Neural cell (in vitro differentiated cells): ENCODE measurements around the gene VEZF1. TPM values are rescaled to one million over a fixed set of nuclear protein-coding genes. Genes with fewer than 3 reads are reported as not detected.

Experiments
- H2AFZ ChIP-seq: fragments of 200-600, 300-800 bp; sonication (generic), shearing (Covaris generic); 2 replicates; pipeline ENCODE4 v1.6.0; 2014; ENCODE audit warnings: low read depth, mild to moderate bottlenecking, antibody characterized with exemption, low read length, moderate library complexity
- H3F3A ChIP-seq: fragments of 200-600 bp; shearing (Covaris generic); 2 replicates; pipeline ENCODE4 v1.6.1; 2016; ENCODE audit warnings: mild to moderate bottlenecking, moderate library complexity, mixed read lengths, antibody characterized with exemption, low read length; ENCODE audit not compliant: insufficient read depth, poor library complexity, severe bottlenecking
- H3K27ac ChIP-seq: fragments of 200-600, 300-800 bp; sonication (generic), shearing (Covaris generic); 2 replicates; pipeline ENCODE4 v1.5.1; 2014; ENCODE audit warnings: mild to moderate bottlenecking, low read length, moderate library complexity
- H3K27me3 ChIP-seq: fragments of 300-800, 200-600 bp; sonication (generic), shearing (Covaris generic); 2 replicates; pipeline ENCODE4 v1.6.0; 2014; ENCODE audit warnings: mild to moderate bottlenecking, low read depth, low read length, moderate library complexity; ENCODE audit not compliant: insufficient read depth
- H3K36me3 ChIP-seq: fragments of 300-800, 200-600 bp; sonication (generic), shearing (Covaris generic); 2 replicates; pipeline ENCODE4 v1.5.1; 2014; ENCODE audit warnings: mild to moderate bottlenecking, antibody characterized with exemption, low read length, moderate library complexity; ENCODE audit not compliant: insufficient read depth
- H3K4me2 ChIP-seq: fragments of 300-800, 200-600 bp; sonication (generic), shearing (Covaris generic); 2 replicates; pipeline ENCODE4 v1.6.0; 2014; ENCODE audit warnings: mild to moderate bottlenecking, low read length
- H3K4me3 ChIP-seq: fragments of 300-800, 200-600 bp; sonication (generic), shearing (Covaris generic); 2 replicates; pipeline ENCODE4 v1.5.1; 2014; ENCODE audit warnings: mild to moderate bottlenecking, low read length, moderate library complexity
- H3K79me2 ChIP-seq: fragments of 200-600 bp; shearing (Covaris generic); replicated peaks from 2 replicates; pipeline ENCODE4 v1.6.0; 2014; ENCODE audit warnings: mild to moderate bottlenecking, low read length, moderate library complexity; ENCODE audit not compliant: insufficient read depth
- H3K9ac ChIP-seq: fragments of 300-800, 200-600 bp; sonication (generic), shearing (Covaris generic); 2 replicates; pipeline ENCODE4 v1.6.1; 2016; ENCODE audit warnings: mild to moderate bottlenecking, low read length, mixed read lengths
- H3K9me2 ChIP-seq: fragments of 200-600 bp; shearing (Covaris generic); 2 replicates; pipeline ENCODE4 v1.6.1; 2016; ENCODE audit warnings: mild to moderate bottlenecking, low read length, mixed read lengths; ENCODE audit not compliant: insufficient read depth
- H3K9me3 ChIP-seq: fragments of 200-600, 300-800 bp; sonication (generic), shearing (Covaris generic); 2 replicates; pipeline ENCODE4 v1.6.1; 2016; ENCODE audit warnings: mild to moderate bottlenecking, mixed run types, low read length, moderate library complexity, mixed read lengths
- H4K20me1 ChIP-seq: fragments of 200-600 bp; shearing (Covaris generic); 2 replicates; pipeline ENCODE4 v1.6.1; 2016; ENCODE audit warnings: mild to moderate bottlenecking, mixed run types; ENCODE audit not compliant: insufficient read depth
- CTCF ChIP-seq: fragments of 450-650 bp; IDR thresholded peaks from 2 replicates; pipeline ENCODE4 v1.5.1; 2014; ENCODE audit warnings: antibody characterized with exemption, mild to moderate bottlenecking, moderate library complexity; ENCODE audit not compliant: poor library complexity, severe bottlenecking
- EP300 ChIP-seq: fragments of 450-650 bp; conservative IDR thresholded peaks from 2 replicates; pipeline ENCODE4 v1.6.1; 2014; ENCODE audit warnings: antibody characterized with exemption, mild to moderate bottlenecking, moderate library complexity; ENCODE audit not compliant: poor library complexity, severe bottlenecking
- EZH2 ChIP-seq: fragments of 200-600, 300-800 bp; shearing (Covaris generic), sonication (generic); IDR thresholded peaks from 2 replicates; pipeline ENCODE4 v1.6.1; 2014; ENCODE audit warnings: antibody characterized with exemption, low read length, borderline replicate concordance, mild to moderate bottlenecking; ENCODE audit not compliant: insufficient read depth, poor library complexity, severe bottlenecking
- MXI1 ChIP-seq: fragments of 450-650 bp; conservative IDR thresholded peaks from 2 replicates; pipeline ENCODE4 v1.6.1; 2014; ENCODE audit warnings: antibody characterized with exemption, mild to moderate bottlenecking; ENCODE audit not compliant: poor library complexity, severe bottlenecking
- POLR2AphosphoS5 ChIP-seq: IDR thresholded peaks from 2 replicates; pipeline ENCODE4 v1.6.1; 2012
- RAD21 ChIP-seq: fragments of 450-650 bp; conservative IDR thresholded peaks from 2 replicates; pipeline ENCODE4 v1.6.1; 2014; ENCODE audit warnings: antibody characterized with exemption, mild to moderate bottlenecking, moderate library complexity
- REST ChIP-seq: IDR thresholded peaks from 2 replicates; pipeline ENCODE4 v1.6.1; 2012; ENCODE audit warnings: borderline replicate concordance
- SMC3 ChIP-seq: fragments of 450-650 bp; conservative IDR thresholded peaks from 2 replicates; pipeline ENCODE4 v1.6.1; 2014; ENCODE audit warnings: antibody characterized with exemption, mild to moderate bottlenecking, moderate library complexity; ENCODE audit not compliant: poor library complexity
- TAF1 ChIP-seq: IDR thresholded peaks from 2 replicates; pipeline ENCODE4 v1.6.1; 2012; ENCODE audit warnings: low read depth
- polyA plus RNA-seq: library from polyadenylated mRNA; depleted of rRNA; stranded (reverse); fragments of >200 nt; gene quantifications from 2 replicates; pipeline ENCODE4 v1.2.3, GENCODE V29; 2014

VEZF1 gene
- polyA plus RNA-seq, 1 donor from 2014 or later: 64.6 TPM

- TF ChIP-seq EZH2 (no peak), RAD21 (no peak), CTCF (no peak), SMC3 (no peak), EP300 (no peak), POLR2AphosphoS5 (no peak), TAF1 (no peak), REST (no peak), MXI1 (no peak)
- Histone ChIP-seq H3F3A (no peaks in the 10 kb centered on the region), H2AFZ (no peak overlapping the region), H3K4me3 (no peak overlapping the region), H3K4me2 (no peak overlapping the region), H3K79me2 (no peaks in the 10 kb centered on the region), H3K36me3 (peaks cover under 1% of the 10 kb centered on the region), H4K20me1 (no peaks in the 10 kb centered on the region), H3K27ac (no peak overlapping the region), H3K27me3 (no peaks in the 10 kb centered on the region), H3K9me2 (no peaks in the 10 kb centered on the region), H3K9me3 (no peaks in the 10 kb centered on the region), H3K9ac (no peak overlapping the region)
These were observed 17.3 kb downstream of the VEZF1 start for GRCh38 chr17:57970710-57971109.

GRCh38 chr17:57968456-57968855 lies 19.6 kb downstream of the VEZF1 start:
- H3K9ac ChIP-seq: no peak overlapping the region

More at GRCh38 chr17:57968456-57968855, 19.6 kb downstream of the VEZF1 start:
- TF ChIP-seq EP300 (no peak), POLR2AphosphoS5 (no peak), MXI1 (no peak), RAD21 (no peak), EZH2 (no peak)
- H4K20me1 ChIP-seq: no peaks in the 10 kb centered on the region
- H3K36me3 ChIP-seq: no peaks in the 10 kb centered on the region
- H3K79me2 ChIP-seq: no peaks in the 10 kb centered on the region
- H3K27ac ChIP-seq: no peak overlapping the region
- no peak overlapping the region for H3K4me2 ChIP-seq
- no peaks in the 10 kb centered on the region for H3K9me2 ChIP-seq
- H3K9me3 ChIP-seq: no peaks in the 10 kb centered on the region
- no peak overlapping the region for H3K4me3 ChIP-seq
- H3F3A ChIP-seq: no peaks in the 10 kb centered on the region
- no peak overlapping the region for H2AFZ ChIP-seq
- H3K27me3 ChIP-seq: no peaks in the 10 kb centered on the region
